AG09319 (cell line): ENCODE results near the gene BRINP1.

Experiments used
- DNase-seq: peaks from one replicate; pipeline ENCODE4 v3.0.0-alpha.2; 2010; ENCODE audit warnings: low read depth; ENCODE audit errors: extremely low read depth
- TF ChIP-seq, protein P1 (sequence below): IDR thresholded peaks from 2 replicates; pipeline ENCODE4 v1.5.1; 2011; ENCODE audit warnings: low read depth, mild to moderate bottlenecking, inconsistent platforms, low read length, moderate library complexity

The BRINP1 gene

GRCh38 chr9:119313846-119314245 is 55.4 kb downstream of the BRINP1 start:
- DNase-seq = no peak

GRCh38 chr9:119310741-119311140 is 58.5 kb downstream of the BRINP1 start:
- TF ChIP-seq, protein P1, sequence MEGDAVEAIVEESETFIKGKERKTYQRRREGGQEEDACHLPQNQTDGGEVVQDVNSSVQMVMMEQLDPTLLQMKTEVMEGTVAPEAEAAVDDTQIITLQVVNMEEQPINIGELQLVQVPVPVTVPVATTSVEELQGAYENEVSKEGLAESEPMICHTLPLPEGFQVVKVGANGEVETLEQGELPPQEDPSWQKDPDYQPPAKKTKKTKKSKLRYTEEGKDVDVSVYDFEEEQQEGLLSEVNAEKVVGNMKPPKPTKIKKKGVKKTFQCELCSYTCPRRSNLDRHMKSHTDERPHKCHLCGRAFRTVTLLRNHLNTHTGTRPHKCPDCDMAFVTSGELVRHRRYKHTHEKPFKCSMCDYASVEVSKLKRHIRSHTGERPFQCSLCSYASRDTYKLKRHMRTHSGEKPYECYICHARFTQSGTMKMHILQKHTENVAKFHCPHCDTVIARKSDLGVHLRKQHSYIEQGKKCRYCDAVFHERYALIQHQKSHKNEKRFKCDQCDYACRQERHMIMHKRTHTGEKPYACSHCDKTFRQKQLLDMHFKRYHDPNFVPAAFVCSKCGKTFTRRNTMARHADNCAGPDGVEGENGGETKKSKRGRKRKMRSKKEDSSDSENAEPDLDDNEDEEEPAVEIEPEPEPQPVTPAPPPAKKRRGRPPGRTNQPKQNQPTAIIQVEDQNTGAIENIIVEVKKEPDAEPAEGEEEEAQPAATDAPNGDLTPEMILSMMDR = no peak

More at GRCh38 chr9:119313846-119314245, 55.4 kb downstream of the BRINP1 start:
- TF ChIP-seq, protein P1 = no peak

GRCh38 chr9:119307471-119307870 is 61.8 kb downstream of the BRINP1 start:
- TF ChIP-seq, protein P1 = no peak
- DNase-seq = no peak

More at GRCh38 chr9:119310741-119311140, 58.5 kb downstream of the BRINP1 start:
- DNase-seq = no peak

DNA sequence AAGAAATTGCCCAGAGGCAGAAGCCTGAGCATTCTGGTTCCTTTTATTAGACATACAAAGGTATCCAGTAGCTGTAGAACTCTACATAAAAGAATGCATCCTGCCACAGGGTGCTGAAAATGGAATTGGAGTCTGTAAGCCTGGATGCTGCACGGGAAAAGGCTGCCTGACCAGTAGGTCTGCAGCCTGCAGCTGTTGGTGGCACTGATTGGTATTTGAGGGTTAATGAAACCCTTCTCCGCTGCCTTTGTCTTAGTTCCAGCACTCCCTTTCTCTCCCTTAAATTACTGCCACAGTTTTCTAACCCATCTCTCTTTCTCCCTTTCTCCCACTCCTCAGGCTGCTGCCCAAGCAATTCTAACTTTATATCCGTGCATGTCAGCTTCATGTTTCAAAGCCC is 64.7 kb downstream of the BRINP1 start:
- TF ChIP-seq, protein P1 = no peak
- DNase-seq = no peak

DNA sequence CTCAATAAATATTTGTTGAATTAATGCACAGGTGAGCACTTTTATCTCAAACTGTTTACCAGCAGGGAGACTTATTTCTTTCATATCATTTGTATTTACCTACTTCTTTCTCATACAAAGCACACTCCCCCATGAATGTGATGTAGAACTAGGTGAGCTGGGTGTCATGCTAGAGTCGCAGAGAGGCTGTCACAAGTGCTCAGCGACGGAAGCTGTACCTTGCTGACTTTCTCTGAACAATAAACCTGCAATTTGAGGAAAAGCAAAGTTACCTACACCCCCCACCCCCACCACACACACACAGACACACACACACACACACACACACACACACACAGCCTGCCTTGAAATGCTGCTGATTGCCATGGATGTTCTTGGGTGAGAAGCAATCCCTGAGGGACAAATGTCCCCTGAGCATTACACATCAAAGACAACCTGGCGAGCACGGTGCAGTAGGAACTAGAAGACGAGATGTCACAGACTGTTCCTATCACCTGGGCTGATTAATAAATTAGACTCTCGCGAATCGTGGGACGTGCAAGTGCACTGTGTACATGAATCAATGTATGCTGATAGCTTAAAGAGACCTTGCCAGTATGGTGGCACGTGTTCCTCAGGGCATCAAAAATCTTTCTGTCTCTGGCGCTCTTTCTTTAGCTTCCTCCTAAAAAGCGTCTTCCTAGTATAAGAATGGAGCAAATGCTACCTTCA is 66.1 kb downstream of the BRINP1 start:
- DNase-seq = no peak
- TF ChIP-seq, protein P1 = no peak

GRCh38 chr9:119298076-119298853 is 71.0 kb downstream of the BRINP1 start:
- DNase-seq = no peak
- TF ChIP-seq, protein P1 = no peak

GRCh38 chr9:119291554-119291953 is 77.7 kb downstream of the BRINP1 start:
- DNase-seq = no peak
- TF ChIP-seq, protein P1 = no peak
